IPS-18c (cell line): ENCODE results near the gene AADACL3.
"Not testable (repeated sequence)": the region's sequence is repeated elsewhere in the genome, so short reads cannot be mapped to it uniquely, and the experiment has no call there.

Experiments
- H3K4me3 ChIP-seq: 2 replicates; pipeline ENCODE4 v1.7.0; 2013; ENCODE audit warnings: low read depth, mild to moderate bottlenecking, low read length, moderate library complexity; ENCODE audit not compliant: insufficient read depth
- H3K9me3 ChIP-seq: one replicate; pipeline ENCODE4 v1.6.1; 2013; ENCODE audit warnings: mild to moderate bottlenecking, low read length, moderate library complexity; ENCODE audit not compliant: control insufficient read depth, insufficient read depth

The AADACL3 gene, protein sequence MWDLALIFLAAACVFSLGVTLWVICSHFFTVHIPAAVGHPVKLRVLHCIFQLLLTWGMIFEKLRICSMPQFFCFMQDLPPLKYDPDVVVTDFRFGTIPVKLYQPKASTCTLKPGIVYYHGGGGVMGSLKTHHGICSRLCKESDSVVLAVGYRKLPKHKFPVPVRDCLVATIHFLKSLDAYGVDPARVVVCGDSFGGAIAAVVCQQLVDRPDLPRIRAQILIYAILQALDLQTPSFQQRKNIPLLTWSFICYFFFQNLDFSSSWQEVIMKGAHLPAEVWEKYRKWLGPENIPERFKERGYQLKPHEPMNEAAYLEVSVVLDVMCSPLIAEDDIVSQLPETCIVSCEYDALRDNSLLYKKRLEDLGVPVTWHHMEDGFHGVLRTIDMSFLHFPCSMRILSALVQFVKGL

DNA sequence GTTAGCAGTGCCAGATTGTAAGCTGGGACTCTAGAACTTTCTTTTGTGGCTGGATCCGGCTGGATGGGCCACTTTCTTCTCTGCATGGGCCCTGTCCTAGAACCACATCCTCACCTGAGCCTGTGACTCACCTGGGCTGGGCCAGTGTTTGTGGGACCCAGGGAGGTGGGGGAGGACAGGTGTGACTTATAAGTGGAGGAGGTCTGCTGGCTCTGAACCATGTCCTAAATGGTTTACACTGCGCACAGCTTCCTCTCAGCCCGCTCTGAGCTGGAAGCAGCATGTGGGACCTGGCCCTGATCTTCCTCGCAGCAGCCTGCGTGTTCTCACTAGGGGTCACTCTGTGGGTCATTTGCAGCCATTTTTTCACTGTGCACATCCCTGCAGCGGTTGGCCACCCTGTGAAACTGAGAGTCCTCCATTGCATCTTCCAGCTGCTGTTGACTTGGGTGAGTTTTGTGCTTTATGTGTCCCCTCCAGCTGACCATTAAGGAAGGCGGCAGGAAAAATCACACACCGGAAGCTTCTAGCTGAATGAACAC, at the start of gene AADACL3:
TSS of gene AADACL3 (plus strand) at position 215 of the 542 bp plus-strand sequence. CDS start at position 282, 67 bp downstream.
- H3K9me3 ChIP-seq: peaks cover 2% of the 10 kb centered on the region
- H3K4me3 ChIP-seq: no peak within 1 kb of the TSS

DNA sequence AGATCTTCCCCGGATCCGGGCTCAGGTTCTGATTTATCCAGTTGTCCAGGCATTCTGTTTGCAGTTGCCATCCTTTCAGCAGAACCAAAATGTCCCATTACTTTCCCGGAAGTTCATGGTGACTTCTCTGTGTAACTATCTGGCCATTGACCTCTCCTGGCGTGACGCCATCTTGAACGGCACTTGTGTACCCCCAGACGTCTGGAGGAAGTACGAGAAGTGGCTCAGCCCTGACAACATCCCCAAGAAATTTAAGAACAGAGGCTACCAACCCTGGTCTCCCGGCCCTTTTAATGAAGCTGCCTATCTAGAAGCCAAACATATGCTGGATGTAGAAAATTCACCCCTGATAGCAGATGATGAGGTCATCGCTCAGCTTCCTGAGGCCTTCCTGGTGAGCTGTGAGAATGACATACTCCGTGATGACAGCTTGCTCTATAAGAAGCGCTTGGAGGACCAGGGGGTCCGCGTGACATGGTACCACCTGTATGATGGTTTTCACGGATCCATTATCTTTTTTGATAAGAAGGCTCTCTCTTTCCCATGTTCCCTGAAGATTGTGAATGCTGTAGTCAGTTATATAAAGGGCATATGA, 49.7 kb upstream of the AADACL3 start:
- H3K9me3 ChIP-seq: no peaks in the 10 kb centered on the region
- H3K4me3 ChIP-seq: no peak overlapping the region

DNA sequence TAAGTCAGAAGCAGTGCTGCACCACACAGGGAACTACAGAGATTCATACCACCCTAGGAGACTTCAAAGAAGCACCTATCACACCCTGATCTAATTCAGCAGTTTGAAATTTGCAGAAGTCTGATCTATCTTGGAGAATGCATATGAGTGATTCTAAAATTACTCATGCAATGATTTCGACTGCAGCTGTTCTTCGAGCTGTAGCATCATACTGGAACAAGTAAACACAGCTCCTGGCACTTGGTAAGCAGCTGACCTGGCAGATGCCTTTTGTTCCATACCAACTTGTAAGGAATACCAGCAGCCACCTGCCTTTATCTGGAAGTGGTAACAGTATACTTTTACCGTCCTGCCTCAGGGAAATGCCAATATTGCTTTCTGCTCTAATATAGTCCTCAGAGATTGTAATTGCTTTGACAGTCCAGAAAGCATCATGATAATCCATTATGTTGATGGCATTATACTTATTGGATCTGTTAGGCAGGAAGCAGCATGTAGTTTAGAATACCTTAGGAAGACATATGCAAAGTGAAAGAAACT, 46.3 kb upstream of the AADACL3 start:
- H3K9me3 ChIP-seq: no peaks in the 10 kb centered on the region

DNA sequence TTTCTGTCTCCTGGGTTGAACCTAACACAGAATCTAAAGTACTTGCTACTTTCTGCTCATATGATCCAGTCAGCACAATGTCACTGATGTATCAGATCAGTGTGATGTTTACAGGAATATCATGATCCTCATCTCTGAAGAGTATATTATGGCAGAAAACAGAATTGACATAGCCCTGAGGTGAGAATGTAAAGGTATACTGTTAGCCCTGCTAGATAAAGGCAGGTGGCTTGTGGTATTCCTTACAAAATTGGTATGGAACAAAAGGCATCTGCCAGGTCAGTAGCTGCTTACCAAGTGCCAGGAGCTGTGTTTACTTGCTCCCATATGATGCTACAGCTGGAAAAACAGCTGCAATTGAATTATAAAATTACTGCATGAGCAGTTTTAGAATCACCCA, 41.6 kb upstream of the AADACL3 start:
- H3K9me3 ChIP-seq: no peaks in the 10 kb centered on the region
- no peak overlapping the region for H3K4me3 ChIP-seq

More for the DNA sequence above, 46.3 kb upstream of the AADACL3 start:
- H3K4me3 ChIP-seq: no peak overlapping the region

DNA sequence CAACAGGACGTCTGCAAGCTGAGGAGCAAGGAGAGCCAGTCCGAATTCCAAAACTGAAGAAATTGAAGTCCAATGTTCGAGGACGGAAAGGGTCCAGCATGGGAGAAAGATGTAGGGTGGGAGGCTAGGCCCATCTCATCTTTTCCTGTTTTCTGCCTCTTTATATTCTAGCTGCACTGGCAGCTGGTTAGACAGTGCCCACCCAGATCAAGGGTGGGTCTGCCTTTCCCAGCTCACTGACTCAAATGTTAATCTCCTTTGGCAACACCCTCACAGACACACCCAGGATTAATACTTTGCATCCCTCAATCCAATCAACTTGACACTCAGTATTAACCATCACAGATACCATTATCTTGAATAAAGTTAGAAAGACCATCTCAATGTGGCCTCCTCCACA, 39.8 kb upstream of the AADACL3 start:
- not testable (repeated sequence) for H3K4me3 ChIP-seq

DNA sequence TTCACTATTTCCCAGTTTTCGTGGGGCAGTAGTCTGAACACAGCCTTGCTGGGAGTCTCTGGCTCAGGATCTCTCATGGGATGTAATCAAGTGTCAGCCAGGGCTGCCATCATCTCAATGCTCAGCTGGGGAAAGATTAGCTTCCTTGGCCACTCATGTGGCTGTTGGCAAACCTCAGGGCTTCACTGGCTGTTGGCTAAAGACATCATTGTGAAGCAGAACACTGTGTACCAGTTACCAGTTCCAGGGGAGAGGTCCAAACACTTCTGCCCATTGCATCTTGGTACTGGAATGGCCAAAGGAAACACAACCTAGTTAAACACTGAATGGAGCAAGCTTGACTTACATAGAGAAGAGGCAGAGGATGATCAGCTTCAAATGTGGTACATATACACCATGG, 38.3 kb upstream of the AADACL3 start:
- no peaks in the 10 kb centered on the region for H3K9me3 ChIP-seq
- no peak overlapping the region for H3K4me3 ChIP-seq

More for the DNA sequence above, 39.8 kb upstream of the AADACL3 start:
- not testable (repeated sequence) for H3K9me3 ChIP-seq

DNA sequence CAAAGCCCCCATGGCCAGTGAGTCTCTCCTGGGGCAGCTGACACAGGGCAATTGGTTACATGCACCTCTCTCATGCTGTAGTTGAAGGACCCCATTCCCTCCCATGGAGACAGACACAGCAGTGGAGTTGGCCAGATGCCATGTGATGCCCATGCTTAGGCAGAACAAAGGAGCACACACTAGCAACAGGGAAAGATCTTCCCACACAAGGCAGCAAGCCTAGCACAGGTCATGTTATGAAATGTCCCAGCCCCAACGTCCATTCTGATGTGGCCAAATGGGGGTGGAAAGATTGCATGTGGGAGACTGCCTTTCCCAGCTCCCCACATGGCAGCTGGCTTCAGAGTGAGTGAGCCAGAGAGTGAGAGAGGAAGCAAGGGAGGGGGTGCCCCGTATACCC, 37.6 kb upstream of the AADACL3 start:
- Histone ChIP-seq H3K4me3 (no peak overlapping the region), H3K9me3 (no peaks in the 10 kb centered on the region)

DNA sequence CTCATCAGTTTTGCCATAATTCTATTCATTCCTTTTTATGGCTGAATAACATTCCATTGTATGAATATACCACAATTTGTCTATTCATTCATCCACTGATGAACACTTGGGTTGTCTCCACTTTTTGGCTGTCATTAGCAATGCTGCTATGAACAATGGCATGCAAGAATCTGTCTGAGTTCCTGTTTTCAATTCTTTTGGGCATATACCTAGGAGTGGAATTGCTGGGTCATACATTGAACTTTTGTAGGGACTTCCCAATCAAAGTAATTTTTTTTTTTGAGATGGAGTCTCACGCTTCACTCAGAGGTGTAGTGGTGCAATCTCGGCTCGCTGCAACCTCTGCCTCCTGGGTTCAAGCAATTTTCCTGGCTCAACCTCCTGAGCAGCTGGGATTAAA, 37.1 kb upstream of the AADACL3 start:
- no peaks in the 10 kb centered on the region for H3K9me3 ChIP-seq
- no peak overlapping the region for H3K4me3 ChIP-seq

DNA sequence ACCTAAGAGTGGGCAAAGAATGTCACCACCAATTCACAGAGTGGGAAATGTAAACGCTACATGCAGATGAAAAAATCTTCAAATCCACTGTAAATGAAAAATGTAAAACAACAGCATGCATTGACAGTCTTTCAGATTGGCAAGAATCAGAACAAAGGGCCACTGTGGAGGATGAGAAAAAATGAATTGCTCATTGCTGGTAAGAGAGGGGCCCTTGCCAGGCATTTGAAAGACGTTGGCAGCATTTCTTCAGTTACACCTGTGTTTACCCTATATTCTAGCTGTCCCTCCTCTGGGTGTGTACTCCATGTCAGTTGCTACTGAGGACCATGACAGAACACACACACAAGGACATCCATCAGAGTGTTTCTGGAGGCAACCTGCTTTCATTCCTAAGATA, 25.8 kb upstream of the AADACL3 start:
- Histone ChIP-seq H3K4me3 (no peak overlapping the region), H3K9me3 (no peaks in the 10 kb centered on the region)

DNA sequence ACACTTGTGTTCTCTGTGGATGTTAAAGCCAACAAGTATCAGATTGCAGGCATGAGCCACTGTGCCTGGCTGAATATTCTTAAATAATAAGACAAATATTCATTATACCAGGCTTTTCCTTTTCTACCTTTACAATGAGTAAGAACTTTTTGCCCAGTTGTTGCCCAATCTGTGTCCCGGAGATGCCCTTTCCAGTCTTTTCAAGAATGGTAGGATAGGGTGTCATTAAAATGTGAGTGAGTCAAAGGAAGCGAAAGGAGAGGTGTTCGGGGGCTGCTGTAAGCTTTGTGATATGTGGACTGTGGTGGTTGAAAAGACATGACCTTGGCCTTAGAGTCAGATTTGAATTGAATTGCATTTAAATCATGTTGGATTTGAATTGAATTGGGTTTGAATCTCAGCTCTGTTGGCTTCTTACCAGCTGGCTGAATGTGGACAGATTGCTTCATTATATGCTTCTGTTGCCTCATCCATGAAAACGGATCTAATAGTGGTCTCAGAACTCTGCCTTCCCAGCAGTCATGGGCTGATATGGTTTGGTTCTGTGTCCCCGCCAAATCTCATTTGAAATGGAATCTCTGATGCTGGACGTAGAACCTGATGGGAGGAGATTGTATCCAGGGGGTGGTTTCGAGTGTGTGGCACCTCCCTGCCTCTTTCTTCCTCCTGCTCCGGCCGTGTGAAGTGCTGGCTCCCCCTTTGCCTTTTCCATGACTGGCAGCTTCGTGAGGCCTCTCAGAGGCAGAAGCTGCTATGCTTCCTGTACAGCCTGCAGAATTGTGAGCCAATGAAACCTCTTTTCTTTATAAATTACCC, 22.7 kb upstream of the AADACL3 start:
- H3K9me3 ChIP-seq: no peaks in the 10 kb centered on the region
- H3K4me3 ChIP-seq: no peak overlapping the region

DNA sequence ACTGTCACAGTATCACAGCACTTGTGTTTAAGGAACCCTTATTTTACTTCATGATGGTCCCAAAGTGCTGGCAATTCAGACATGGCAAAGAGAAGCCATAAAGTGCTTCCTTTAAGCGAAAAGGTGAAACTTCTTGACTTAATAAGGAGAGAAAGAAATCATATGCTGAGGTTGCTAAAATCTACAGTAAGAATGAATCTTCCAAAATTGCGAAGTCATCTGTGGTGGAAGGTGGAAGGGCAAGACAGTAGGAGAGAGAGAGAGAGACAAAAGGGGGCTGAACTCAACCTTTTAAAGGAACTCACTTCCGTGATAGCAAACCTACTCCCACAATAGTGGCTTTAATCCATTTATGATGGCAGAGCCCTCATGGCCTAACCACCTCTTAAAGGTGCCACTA, 19.3 kb upstream of the AADACL3 start:
- Histone ChIP-seq H3K9me3 (peaks cover 2% of the 10 kb centered on the region), H3K4me3 (no peak overlapping the region)

DNA sequence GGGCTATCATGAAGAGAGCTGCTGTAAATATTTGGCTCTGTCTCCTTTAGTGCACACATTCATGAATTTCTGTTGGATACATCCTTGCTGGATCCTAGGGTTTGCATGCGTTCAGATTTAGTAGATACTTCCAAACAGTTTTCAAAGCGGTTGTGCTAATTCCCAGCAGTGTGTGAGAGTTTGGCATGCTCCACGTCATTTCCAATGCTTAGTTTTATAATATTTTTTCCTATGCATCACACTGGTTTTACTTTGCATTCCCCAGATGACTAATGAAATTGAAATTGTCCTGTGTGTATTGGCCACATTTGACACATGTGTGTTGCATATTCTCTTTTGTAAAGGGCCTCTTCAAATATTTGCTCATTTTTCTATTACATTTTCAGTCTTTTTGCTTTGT, 18.5 kb upstream of the AADACL3 start:
- Histone ChIP-seq H3K9me3 (peaks cover 2% of the 10 kb centered on the region), H3K4me3 (no peak overlapping the region)

DNA sequence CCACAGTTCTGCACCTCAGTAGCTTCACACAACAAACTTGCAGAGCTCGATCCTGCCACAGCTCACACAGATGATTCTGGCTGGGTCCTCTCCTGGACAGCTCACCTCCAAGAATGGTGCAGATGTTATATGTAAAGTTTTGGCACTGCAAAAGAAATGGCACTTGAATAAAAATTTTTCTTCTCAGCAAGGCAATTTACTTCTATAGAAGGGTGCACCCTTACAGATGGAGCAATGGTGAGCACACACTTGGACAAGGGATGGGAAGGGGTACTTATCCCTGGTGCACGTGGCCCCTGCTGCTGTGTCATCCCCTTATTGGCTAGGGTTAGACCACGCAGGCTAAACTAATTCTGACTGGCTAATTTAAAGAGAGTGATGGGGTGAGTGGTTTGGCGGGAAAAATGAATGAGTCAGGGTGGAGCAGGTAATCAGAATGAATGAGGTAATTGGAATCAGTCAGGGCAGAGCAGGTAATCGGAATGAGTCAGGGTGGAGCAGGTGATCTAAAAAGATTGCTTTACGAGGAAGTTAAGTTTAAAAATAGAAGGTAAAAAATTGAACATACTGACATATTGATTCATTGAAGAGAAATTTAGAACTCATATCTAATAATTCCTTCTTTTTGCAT, 12.0 kb upstream of the AADACL3 start:
- Histone ChIP-seq H3K9me3 (peaks cover 7% of the 10 kb centered on the region), H3K4me3 (no peak overlapping the region)

DNA sequence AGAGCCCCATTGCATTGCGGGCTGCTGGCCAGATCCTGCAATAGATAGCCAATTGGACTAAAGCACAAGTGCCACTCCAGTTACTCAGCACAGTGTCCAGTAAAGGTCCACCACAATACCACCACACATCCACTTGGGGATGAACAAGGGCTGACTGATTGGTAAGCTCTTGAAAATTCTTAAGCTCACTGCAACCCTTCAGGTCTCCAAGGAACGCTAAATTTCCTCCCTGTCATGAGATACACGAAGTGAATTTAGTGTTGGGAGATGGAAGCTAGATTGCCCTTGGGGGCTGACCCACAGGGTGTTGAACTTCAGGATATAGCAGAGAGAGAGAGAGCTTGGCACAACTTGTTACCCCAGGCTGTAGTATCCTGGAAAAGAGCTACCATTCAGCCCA, 9.8 kb upstream of the AADACL3 start:
- Histone ChIP-seq H3K4me3 (no peak overlapping the region), H3K9me3 (peaks cover 6% of the 10 kb centered on the region)

DNA sequence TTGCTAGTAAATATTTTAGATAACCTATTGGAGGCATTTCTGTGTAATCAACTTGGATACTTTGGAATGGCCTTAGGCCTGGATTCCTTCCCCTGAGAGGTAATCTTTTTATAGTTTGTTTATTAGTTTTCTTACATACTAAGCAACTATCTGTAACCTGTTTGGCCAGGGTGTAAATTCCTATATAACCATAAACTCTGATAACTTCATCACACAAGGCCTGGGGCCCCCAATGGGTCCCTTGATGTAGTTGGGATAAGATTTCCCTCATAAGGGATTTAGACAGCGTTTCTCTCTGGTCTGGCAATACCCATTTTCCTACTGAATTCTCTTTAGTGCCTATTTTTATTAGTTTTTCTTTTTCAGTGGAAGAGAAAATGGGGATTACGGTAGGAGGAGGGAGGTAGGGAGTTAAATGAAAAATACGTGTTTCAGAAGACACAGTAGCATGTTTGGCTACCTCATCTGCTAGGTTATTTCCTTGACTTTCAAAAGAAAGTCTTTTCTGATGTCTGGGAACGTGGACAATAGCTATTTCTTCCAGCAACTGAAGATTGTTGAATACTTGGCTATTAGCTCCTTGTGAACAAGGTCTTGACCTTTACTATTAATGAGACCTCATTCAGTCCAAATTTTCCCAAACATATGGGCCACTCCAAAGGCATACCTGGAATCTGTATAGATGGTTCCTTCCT, 7.4 kb upstream of the AADACL3 start:
- peaks cover 5% of the 10 kb centered on the region for H3K9me3 ChIP-seq
- no peak overlapping the region for H3K4me3 ChIP-seq

DNA sequence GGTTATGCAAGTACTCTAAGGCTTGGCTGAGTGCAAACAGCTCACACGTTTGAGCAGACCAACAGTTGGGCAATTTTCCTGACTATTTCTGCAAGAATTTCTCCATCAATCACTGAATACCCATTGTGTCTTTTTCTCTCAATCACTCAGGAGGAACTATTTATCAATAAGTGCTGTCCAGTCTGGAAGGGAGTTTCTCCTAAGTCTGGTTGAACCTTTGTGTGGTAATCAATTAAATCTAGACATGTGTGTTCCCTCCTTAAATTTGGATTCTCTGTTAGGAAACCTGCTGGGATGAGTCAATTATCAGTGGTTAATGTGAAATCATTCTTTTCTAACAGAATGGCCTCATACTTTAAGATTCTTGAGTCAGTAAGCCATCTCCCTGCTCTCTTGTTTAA, 6.8 kb upstream of the AADACL3 start:
- Histone ChIP-seq H3K4me3 (no peak overlapping the region), H3K9me3 (peaks cover 2% of the 10 kb centered on the region)
